Left cardiac atrium (tissue), 4 donors: ENCODE measurements around the gene COL4A1. TPM values are rescaled to one million over a fixed set of nuclear protein-coding genes. Genes with fewer than 3 reads are reported as not detected.
A peak's percentile ranks its signal among the peaks of the same experiment; 100 is the strongest.

Source experiments
- ATAC-seq, 2 donors: fragments of 200-7000 bp; cut with Tn5 transposase; one replicate each; pipeline ENCODE4 v1.9.1; 2020; ENCODE audit warnings: mild to moderate bottlenecking in 2 of 2, moderate library complexity in 2 of 2
- DNase-seq: peaks from one replicate; pipeline ENCODE4 v3.0.0-alpha.2; 2020
- intact Hi-C, 2 donors: fragments of 100-400 bp; cut with DNase I; formaldehyde crosslinking; loops; one replicate each; pipeline versions ENCODE4 v1.14.1 to v1.15.1; 2022 to 2023
- long read RNA-seq: library from polyadenylated mRNA; unstranded; transcript quantifications from one replicate; pipeline ENCODE4 v2.0.0, GENCODE V29; 2021
- total RNA-seq, 2 donors: library from RNA; stranded (reverse); fragmentation: NEBNext Ultra II Directional; extraction: Animal tissue kit (Norgen Biotek cat#: 25700); gene quantifications; one replicate each; pipeline ENCODE4 v1.2.1, GENCODE V29; 2021
- donor health status: DM: no; HTN: yes; CAD: no.
- donor health status: DM: no; HTN: yes; CAD: no; lungs with severe emphysema.
- donor health status: DM: yes; HTN: yes; CAD: no.
- donor health status: Dilated cardiomyopathy.

The COL4A1 gene
- total RNA-seq, result 100 to 1,000 TPM; 210 to 456 TPM
- long read RNA-seq, full-length matches to known transcripts, result 11 of 162 reads
- long read RNA-seq, partial matches to known transcripts, result 137 of 162 reads
- long read RNA-seq, other reads (novel, unspliced or antisense), result 14 of 162 reads

- ATAC-seq (peak; percentile 85 to 88), DNase-seq (peak; percentile 84)
- intact Hi-C loops, result loop anchor here (5.0 kb wide), 5 partner anchors 35 to 110 kb away; no protein-coding TSS in a partner anchor
Measured at GRCh38 chr13:110306960-110307766, at the start of gene COL4A1, which contains the start of gene COL4A2. Gene COL4A1 (minus strand): TSS chr13:110307157. CDS start chr13:110307027, 130 bp downstream. Gene COL4A2 (plus strand): TSS chr13:110307284. CDS start chr13:110307904, 620 bp downstream.

GRCh38 chr13:110356362-110356761 is 49.4 kb upstream of the COL4A1 start:
- DNase-seq (no peak), ATAC-seq (no peak)
- intact Hi-C loops, result no loop called here

- DNase-seq, result no peak
- no peak for ATAC-seq
- intact Hi-C loops, result no loop called here
Measured at GRCh38 chr13:110354715-110355473, 47.9 kb upstream of the COL4A1 start.

- no peak for ATAC-seq
- no peak for DNase-seq
- intact Hi-C loops, result no loop called here
Measured at GRCh38 chr13:110354123-110354627, 47.2 kb upstream of the COL4A1 start.

GRCh38 chr13:110353339-110353977 is 46.5 kb upstream of the COL4A1 start:
- DNase-seq (no peak), ATAC-seq (no peak)
- intact Hi-C loops, result no loop called here

- ATAC-seq, result no peak
- no peak for DNase-seq
- intact Hi-C loops, result no loop called here
Measured at GRCh38 chr13:110352735-110353134, 45.8 kb upstream of the COL4A1 start.

- ATAC-seq (no peak), DNase-seq (no peak)
- intact Hi-C loops, result no loop called here
Measured at GRCh38 chr13:110351636-110352420, 44.9 kb upstream of the COL4A1 start.

- DNase-seq (no peak), ATAC-seq (no peak)
- intact Hi-C loops, result no loop called here
Measured at GRCh38 chr13:110350509-110350908, 43.6 kb upstream of the COL4A1 start.

- ATAC-seq (no peak), DNase-seq (no peak)
- intact Hi-C loops, result no loop called here
Measured at GRCh38 chr13:110350049-110350448, 43.1 kb upstream of the COL4A1 start.

GRCh38 chr13:110349239-110349638 is 42.3 kb upstream of the COL4A1 start:
- intact Hi-C loops, result loop anchor here in 1 of 2 donors (10.0 kb wide), 1 partner anchor 66 kb away; no protein-coding TSS in a partner anchor
- DNase-seq (no peak), ATAC-seq (peak; percentile 19 to 27)

GRCh38 chr13:110348309-110349105 is 41.5 kb upstream of the COL4A1 start:
- DNase-seq (no peak), ATAC-seq (no peak)
- intact Hi-C loops, result loop anchor here in 1 of 2 donors (10.0 kb wide), 1 partner anchor 66 kb away; no protein-coding TSS in a partner anchor

- intact Hi-C loops, result loop anchor here in 1 of 2 donors (10.0 kb wide), 1 partner anchor 67 kb away; no protein-coding TSS in a partner anchor
- ATAC-seq, result peak; percentile 73 to 76
- DNase-seq, result peak; percentile 56
Measured at GRCh38 chr13:110347535-110348308, 40.8 kb upstream of the COL4A1 start.

- intact Hi-C loops, result loop anchor here in 1 of 2 donors (10.0 kb wide), 1 partner anchor 68 kb away; no protein-coding TSS in a partner anchor
- ATAC-seq, result no peak
- DNase-seq, result no peak
Measured at GRCh38 chr13:110347088-110347487, 40.1 kb upstream of the COL4A1 start.

- no peak for DNase-seq
Measured at GRCh38 chr13:110346661-110347067, 39.7 kb upstream of the COL4A1 start.

GRCh38 chr13:110345701-110346100 is 38.7 kb upstream of the COL4A1 start:
- ATAC-seq, result no peak
- intact Hi-C loops, result loop anchor here in 1 of 2 donors (10.0 kb wide), 1 partner anchor 69 kb away; no protein-coding TSS in a partner anchor

More at GRCh38 chr13:110346661-110347067, 39.7 kb upstream of the COL4A1 start:
- intact Hi-C loops, result loop anchor here in 1 of 2 donors (10.0 kb wide), 1 partner anchor 68 kb away; no protein-coding TSS in a partner anchor
- no peak for ATAC-seq

GRCh38 chr13:110345266-110345665 is 38.3 kb upstream of the COL4A1 start:
- no peak for ATAC-seq
- intact Hi-C loops, result loop anchor here in 1 of 2 donors (10.0 kb wide), 1 partner anchor 70 kb away; no protein-coding TSS in a partner anchor
- no peak for DNase-seq

More at GRCh38 chr13:110345701-110346100, 38.7 kb upstream of the COL4A1 start:
- DNase-seq, result no peak
